Measurements from ENCODE around the gene PLIN5.

DNA sequence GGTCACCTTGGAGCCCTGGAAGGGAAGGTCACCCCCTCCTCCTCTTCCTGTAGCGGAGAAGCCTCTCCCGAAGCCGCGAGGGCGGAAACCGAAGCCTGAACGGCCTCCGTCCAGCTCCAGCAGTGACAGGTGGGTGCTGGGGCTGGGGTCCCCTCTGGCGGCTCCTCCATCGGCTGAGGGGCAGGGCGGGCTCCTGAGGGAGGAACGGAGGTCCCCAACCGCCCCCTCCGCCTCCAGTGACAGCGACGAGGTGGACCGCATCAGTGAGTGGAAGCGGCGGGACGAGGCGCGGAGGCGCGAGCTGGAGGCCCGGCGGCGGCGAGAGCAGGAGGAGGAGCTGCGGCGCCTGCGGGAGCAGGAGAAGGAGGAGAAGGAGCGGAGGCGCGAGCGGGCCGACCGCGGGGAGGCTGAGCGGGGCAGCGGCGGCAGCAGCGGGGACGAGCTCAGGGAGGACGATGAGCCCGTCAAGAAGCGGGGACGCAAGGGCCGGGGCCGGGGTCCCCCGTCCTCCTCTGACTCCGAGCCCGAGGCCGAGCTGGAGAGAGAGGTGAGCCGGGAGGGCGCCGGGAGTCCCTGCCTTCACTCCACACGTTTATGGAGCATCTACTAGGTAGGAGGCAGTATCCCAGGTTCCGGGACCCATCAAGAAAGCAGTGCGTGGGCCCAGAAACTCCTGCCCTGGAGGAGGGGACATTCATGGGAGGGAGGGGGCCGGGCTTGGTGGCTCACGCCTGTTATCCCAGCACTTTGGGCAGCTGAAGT is 40.9 kb downstream of the PLIN5 start:
- no peak for TF ChIP-seq EZH2 (IDR thresholded peaks at IDR 0.05)
- no peak for TF ChIP-seq POLR2A (IDR thresholded peaks at IDR 0.05; ENCODE audit: borderline replicate concordance, extremely low read depth, insufficient read depth, insufficient read length)
- TF ChIP-seq, protein P1, sequence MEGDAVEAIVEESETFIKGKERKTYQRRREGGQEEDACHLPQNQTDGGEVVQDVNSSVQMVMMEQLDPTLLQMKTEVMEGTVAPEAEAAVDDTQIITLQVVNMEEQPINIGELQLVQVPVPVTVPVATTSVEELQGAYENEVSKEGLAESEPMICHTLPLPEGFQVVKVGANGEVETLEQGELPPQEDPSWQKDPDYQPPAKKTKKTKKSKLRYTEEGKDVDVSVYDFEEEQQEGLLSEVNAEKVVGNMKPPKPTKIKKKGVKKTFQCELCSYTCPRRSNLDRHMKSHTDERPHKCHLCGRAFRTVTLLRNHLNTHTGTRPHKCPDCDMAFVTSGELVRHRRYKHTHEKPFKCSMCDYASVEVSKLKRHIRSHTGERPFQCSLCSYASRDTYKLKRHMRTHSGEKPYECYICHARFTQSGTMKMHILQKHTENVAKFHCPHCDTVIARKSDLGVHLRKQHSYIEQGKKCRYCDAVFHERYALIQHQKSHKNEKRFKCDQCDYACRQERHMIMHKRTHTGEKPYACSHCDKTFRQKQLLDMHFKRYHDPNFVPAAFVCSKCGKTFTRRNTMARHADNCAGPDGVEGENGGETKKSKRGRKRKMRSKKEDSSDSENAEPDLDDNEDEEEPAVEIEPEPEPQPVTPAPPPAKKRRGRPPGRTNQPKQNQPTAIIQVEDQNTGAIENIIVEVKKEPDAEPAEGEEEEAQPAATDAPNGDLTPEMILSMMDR (IDR thresholded peaks at IDR 0.05 in 2 of 3, conservative IDR thresholded peaks at IDR 0.05 in 1 of 3; ENCODE audit: borderline replicate concordance in 1 of 3, insufficient read depth in 1 of 3, low read depth in 2 of 3, low read length in 2 of 3): no peak
- no peak for TF ChIP-seq EZH2phosphoT487 (IDR thresholded peaks at IDR 0.05; ENCODE audit: borderline replicate concordance)
- TF ChIP-seq ZNF274 (IDR thresholded peaks at IDR 0.05; ENCODE audit: low read depth, low read length): no peak
- no peak for TF ChIP-seq CEBPB (IDR thresholded peaks at IDR 0.05; ENCODE audit: low read depth)
- TF ChIP-seq, protein P2, sequence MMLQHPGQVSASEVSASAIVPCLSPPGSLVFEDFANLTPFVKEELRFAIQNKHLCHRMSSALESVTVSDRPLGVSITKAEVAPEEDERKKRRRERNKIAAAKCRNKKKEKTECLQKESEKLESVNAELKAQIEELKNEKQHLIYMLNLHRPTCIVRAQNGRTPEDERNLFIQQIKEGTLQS (IDR thresholded peaks at IDR 0.05): no peak
- no peak for TF ChIP-seq EGR1 (IDR thresholded peaks at IDR 0.05; ENCODE audit: low read depth)
- TF ChIP-seq SP1 (IDR thresholded peaks at IDR 0.05; ENCODE audit: low read depth): no peak
- no peak for TF ChIP-seq RAD21 (IDR thresholded peaks at IDR 0.05; ENCODE audit: low read depth)
- no peak for TF ChIP-seq ZFX (IDR thresholded peaks at IDR 0.05)
- TF ChIP-seq YY1 (IDR thresholded peaks at IDR 0.05; ENCODE audit: extremely low read depth, insufficient replicate concordance, low read depth, low read length): no peak
- TF ChIP-seq, protein P3, sequence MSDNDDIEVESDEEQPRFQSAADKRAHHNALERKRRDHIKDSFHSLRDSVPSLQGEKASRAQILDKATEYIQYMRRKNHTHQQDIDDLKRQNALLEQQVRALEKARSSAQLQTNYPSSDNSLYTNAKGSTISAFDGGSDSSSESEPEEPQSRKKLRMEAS (IDR thresholded peaks at IDR 0.05): no peak

All from HCT116 (cell line).